NOMO-1 (cell line): ENCODE results near the gene NINL.
"Not testable (repeated sequence)": the region's sequence is repeated elsewhere in the genome, so short reads cannot be mapped to it uniquely, and the experiment has no call there.

Source experiments
- DNase-seq, 2 experiments: peaks; one replicate each; lab custom pipeline; 2025; ENCODE audit not compliant: unreplicated experiment in 2 of 2; lab: John Stamatoyannopoulos, UW

NINL gene

DNA sequence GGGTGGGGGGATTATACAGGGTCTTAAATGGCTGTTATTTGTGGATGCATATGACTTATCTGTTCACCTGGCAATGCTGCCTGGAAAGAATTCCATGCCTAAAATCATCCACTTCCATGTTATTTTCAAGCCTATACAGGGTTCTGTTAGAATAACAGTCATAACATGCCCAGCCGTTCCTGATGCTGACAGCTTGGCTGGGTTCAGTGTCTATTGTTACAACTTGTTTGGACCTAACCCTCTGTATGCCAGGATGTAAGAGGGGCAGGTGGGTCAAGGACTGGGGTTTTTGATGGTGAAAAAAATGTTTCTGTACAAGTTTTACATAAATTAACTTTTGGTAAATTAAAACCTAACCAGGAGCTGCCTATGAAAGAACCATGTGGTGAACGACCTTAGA lies 98.0 kb downstream of the NINL start:
- DNase-seq, result no peak

DNA sequence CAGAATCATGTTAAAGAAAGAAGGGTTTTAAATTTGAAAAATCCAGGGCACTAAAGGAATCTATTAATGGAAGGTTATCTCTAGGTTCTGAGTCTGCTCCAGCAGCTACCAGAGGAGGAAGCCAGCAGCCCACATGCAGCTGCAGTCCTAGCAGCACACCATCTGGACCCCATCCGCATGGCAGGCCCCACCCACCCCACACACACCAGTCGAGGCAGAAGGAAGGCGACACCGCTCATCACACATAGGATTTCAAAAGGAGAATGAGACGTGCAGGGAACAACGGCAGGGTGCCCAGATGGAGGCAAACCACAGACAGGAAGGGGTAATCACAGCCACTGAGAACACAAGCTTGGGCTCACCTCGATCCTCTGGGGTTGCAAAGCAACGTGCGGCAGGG lies 99.0 kb downstream of the NINL start:
- no peak for DNase-seq

DNA sequence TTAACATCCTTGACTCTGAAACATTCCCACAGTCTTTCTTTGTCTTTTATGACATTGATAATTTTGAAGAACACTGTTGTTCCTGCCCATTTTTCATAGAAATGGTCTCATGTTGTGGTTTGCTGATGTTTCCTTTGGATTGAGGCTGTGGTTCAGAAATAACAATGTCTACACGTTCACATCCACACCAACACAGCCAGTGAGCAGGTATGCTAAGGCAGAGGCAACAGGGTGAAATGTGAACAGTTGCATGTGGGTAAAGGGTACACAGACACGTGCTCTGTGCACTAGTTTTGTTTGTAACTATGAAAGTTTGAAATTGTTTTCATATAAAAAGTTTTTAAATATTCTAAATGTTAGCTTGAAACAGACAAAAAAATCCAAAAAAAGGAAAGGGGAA lies 99.5 kb downstream of the NINL start:
- no peak for DNase-seq

DNA sequence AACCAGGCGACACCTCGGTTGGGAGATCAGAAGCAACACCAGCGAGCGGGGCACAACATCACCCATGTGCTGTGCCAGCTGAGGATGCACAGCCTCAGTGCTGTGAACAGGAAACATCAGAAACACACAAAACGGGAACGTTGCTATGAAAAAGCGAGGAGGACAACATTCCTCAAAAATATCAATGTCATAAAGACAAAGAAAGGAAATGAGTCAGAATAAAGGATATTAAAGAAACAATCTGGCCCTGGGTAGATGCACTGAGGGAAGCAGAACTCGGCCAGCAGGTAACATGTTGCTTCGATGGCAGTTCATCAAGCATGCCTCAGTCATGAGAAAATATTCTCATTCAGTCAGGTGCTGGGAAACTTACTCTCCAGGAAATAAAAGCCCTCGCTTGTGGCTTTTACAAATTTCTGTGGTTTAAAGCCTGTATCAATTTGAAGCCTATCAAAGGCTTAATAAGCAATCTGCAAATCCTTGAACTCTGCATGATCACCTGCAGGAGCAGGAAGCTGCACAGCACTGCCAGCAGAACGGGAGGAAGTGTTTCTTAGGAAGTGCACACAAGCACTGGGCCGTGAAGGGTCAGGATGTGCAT lies 100.3 kb downstream of the NINL start:
- no peak for DNase-seq

DNA sequence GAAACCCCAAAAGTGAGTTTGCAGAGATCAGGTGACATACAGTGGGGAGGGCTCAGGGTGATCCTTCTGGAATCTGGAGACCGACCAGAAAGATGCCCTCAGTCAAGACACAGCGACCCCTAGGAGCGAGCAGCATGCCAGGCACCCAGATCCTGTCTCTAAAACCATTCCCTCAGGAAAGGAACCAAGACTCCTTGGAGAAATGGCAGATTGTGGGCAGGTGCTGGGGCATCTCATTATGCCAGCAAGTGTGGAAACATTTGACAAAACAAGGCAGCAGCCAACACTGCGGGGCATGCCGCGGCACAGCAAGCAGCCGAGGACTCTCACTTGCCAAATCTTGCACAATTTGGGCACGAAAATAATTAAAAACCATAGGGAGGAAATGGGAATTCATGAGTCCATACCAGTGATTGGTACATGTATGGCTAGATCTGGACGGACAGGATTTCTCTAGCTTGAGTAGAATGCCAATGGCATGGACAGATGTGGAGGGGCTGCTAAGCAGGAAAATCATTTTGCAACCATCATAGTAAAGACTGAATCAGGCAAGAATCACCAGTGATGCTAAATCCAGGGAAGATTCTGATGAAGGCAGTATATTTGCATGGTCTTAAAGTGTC lies 101.0 kb downstream of the NINL start:
- no peak for DNase-seq

DNA sequence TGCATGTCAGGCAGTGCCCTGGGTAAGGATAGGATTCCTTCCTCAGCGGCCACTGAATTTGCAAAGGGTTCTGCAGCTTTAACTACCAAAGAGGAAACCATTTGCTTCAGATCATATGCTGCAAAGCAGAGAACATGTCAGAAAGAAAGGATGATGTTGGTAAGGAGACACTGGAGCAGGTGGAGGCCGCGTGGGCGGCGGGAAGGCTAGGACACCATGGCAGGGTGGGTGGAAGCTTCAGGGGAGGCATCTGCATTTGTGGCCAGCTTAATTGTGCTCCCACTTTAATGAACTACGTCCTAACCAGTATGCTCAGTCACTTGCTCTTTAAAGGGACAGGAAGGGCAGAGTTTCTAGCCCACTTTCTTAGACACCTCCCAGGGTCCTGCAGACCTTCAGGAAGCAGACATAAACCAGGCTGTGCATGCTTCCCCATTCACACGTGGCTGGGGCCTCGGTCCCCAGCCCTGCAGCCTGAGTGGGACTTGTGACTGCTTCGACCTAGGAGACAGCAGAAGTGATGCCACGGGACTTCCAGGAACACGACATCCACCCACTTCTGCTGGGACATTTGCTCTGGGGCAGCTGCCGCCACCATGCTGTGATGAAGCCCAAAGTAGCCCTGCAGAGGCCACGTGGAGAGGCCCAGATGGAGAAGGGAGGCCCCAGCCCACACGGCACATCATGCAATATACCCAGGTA lies 101.7 kb downstream of the NINL start:
- no peak for DNase-seq

DNA sequence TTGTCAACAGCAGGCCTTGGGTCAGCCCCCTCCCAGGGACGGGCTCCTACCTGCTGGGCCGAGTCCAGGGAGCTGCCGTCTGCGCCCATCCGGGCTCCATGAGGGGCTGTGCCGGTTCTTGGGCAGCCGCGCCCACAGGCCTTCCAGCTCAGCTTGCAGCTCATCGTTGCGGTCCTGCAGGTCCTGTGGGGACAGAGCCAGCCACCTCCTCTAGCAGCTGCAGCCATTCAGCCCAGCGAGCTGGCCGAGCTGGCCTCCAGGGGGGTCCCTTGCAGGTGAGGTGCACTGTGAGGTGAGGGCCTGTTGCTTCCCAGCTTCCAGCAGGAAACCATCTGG lies 103.4 kb downstream of the NINL start:
- DNase-seq, result no peak

DNA sequence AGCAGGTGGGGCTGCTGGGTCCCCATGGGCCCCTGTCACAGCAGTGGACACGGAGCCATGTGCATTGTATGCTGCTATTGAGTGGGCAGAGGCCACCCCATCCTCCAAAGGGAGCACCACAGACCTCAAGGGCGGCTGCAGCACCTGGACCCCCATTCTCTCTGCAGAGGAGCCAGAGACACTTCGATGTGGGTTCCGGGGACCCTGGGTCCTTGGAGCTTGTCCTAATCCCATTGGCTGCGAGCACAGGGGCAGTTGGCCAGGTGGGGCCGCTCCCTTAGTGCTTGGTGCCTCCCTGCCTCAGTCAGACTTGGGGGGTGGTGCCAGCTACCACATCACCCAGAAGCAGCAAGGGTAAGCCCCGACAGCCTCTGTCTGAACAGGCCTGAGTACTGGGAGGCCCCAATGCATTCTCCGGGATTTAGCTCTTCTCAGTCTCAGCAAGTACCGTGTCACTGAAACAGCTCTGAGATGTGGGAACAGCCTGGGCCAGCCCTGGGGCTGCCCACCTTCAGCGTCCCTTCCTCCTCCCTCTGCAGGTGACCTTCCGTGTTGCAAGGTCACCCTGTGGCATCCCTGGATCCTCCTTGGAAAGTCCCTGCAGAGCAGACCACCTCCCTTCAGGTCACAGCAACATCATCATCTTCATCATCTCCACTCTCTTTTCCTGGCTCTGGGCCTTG lies 104.0 kb downstream of the NINL start:
- DNase-seq, result no peak

DNA sequence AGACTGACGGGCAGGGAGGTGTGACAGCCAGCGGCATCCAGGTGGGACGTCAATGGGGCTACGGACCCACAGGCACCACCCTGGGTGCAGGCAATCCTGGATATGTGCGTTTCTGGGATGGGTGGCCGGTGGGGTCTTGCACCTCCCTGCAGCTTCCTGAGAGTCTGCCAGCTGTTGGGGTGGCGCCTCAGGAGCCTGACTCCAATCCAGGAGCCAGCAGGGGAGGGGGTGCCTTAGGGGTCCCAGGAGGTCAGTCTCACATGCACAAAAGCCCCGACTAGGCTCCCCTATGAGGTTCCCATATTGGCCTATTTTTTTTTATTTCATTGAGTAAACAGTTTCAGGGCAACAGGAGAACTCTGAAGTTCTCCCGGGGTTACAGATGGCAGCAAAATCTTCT lies 104.5 kb downstream of the NINL start:
- DNase-seq, result no peak

DNA sequence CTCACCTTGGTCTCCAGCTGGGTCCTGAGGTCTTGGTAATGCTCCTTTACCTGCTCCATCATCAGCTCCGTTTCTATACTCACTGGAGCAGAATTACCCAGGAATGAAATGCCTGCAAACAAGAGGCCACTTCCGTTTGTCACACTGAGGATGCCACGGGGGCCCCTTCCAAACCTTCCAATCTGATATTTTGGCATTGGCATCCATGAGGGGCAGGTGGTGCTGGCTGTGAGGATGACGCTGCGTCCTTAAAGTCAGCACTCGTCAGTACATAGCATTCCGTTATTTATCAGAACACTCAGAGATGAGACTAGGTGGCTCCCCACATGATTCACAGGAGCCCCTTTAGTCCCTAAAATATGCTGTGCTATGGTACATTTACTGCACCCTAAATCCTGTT lies 105.2 kb downstream of the NINL start:
- no peak for DNase-seq

DNA sequence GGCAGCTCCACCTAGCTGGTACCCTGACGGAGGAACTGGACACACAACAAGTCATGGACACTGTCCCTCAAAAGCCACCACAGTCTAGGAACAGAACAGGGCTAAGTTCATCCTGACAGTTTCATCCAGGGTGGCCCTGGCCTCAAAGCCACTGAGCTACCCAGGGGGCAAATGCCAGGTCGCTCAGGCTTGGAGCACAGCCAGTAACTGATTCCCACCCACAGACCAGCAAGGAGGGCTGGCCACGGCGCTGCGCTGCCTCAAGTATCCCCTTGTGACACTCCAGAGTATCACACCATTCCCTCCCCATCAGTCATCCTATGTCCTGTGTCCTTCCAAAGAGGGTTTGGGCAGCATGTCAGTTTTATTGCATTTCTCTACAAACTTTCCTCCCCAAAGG lies 105.7 kb downstream of the NINL start:
- no peak for DNase-seq

DNA sequence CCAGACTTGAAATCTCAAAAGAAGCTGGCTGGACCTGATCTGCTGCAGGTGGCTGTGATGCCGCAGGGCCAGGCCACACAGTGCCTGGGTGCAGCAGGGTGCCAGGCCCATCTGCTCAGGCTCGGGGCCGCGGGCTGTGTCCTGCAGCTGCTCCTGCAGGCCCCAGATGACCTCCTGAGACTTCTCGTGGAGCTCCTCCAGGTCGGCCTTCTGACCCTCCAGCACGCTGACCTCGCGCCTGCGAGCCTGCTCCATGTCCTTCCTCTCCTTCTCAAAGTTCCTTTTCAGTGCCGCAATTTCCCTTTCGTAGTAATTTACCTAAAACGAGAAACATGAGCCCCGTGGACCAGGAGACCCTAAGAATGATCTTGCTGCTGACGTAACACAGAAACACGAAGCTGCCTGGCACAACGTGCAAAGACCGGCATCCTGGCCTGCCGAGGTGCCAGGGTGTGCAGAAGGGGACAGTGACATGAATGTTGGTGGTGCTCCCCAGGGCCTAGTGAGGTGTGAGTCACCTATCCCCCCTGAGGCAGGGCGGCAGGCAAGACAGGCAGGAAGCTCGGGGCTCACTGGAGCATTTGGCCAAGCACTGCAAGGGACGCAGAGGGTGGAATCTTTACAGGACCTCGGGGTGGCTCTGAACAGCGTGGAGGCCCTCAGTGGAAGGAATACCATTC lies 106.3 kb downstream of the NINL start:
- no peak for DNase-seq

DNA sequence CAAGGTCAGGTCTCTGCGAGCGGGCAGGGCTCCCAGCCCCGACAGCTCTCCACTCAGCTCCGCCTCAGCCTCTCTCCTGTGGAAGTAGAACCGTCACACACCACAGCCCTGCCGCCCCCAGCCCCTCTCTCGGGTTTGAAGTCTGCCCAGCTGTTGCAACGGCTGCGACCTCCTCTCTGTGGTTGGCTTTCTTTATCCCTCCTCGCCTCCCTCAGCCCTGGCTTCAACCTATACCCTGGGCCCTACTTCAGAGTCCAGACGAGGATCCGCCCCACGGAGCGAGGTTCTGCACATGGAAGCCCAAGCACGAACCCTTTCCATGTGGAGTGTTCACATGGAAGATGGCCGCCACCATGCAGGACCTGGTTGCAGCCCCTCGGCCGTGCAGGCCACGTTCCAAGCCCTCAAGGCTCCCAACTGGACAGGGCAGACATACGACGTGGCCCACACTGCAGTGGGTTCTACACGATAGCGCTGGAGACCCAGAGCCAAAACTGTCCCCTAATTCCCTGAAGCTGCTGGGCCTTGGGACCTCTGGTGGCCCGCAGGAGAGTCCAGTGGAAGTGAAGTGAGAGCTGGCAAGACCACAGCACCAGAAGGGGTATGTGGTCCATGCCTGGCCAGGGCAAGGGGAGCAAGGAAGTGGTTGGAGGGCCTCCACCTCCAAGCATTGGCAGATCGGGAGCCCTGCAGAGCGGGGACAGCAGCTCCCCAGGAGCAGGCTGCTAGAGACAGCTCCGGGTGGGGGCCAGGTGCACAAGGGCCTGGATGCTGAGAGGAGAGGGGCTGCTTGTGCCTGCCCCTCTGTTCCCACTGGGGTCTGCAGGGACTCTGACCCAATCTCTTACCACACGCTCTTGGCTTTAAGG lies 108.1 kb downstream of the NINL start:
- DNase-seq, result no peak

DNA sequence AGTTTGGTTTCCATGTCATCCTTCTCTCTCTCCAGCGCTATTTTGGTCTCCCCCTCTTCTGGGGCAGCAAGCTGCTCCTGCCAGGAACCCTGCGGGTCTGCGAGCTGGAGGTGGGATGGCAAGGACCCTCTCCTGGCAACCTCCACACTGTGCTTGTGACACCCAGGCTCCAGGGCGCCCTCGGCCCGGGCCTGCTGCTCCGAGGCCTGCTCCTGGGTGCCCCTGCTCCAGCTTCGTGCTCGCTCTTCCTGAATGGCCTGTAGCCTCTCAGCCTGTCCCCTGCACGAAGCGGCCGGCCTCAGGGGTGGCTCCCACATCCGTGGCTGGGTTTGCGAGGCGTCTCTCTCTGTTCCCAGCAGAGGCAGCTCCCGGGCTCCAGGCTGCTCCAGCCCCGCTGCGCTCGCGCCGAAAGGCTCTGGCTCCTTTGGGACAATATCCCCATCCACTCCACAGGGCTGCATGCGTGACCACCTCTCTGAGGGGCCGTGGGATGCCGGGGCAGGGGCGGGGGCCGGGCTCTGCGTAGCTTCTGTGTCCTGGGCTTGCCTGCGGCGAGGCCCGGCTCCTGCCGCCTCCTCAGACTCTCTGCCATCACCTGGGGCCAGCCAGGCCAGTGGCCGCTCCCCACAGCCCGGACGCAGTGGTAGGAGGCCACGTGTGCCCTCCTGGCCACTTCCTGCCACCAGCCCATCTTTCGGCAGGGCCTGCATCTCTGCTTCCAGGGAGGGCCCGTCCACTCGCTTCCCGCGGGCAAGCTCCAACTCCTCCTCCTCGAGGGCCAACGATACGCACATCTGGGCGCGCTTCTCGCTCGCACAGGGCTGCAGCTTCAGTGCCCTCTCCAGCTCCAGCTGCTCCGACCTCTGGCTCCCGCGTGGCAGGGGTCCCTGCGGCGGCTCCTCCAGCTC lies 109.0 kb downstream of the NINL start:
- no peak for DNase-seq

DNA sequence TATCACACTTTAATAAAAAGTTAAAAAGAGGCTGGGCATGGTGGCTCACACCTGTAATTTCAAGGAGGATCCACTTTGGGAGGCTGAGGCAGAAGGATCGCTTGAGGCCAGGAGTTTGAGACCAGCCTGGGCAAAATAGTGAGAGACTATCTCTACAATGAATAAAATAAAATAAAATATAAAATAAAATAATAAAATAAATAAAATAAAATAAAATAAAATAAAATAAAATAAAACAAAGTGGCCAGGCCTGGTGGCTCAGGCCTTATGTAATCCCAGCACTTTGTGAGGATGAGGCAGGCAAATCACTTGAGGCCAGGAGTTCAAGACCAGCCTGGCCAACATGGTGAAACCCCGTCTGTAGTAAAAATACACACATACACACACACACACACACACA lies 112.0 kb downstream of the NINL start:
- not testable (repeated sequence) for DNase-seq

DNA sequence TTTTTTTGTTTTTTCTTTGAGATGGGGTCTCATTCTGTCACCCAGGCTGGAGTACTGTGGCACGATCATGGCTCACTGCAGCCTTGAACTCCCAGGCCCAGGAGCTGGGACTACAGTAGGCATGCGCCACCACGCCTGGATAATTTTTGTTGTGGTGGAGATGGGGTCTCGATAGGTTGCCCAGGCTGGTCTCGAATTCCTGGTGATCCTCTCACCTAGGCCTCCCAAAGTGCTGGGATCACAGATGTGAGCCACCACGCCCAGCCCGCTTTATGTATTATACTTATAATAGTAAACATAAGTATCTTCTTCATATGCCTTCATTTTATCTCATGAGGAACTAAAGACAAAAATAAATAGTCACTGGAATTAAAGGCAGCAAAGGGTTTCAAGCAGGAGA lies 114.3 kb downstream of the NINL start:
- DNase-seq, result no peak

DNA sequence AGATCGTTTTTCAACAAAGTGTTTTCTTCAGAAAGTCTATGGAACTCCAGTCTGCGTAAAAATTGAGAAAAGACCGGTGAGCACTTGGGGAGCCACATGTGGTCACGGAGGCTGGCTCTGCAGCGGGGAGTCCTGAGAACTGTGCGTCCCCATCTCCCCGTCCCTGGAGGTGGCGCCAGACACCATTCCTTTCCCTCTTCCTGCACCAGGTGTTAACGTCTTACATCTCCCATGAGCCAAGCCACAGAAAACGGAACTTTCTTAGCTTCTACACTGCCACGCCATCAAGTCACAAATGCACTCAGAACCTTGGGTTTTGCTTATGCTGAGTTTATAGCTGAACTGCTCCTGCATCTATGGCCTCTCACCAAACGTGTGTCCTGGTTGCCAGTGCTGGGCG lies 115.3 kb downstream of the NINL start:
- no peak for DNase-seq

DNA sequence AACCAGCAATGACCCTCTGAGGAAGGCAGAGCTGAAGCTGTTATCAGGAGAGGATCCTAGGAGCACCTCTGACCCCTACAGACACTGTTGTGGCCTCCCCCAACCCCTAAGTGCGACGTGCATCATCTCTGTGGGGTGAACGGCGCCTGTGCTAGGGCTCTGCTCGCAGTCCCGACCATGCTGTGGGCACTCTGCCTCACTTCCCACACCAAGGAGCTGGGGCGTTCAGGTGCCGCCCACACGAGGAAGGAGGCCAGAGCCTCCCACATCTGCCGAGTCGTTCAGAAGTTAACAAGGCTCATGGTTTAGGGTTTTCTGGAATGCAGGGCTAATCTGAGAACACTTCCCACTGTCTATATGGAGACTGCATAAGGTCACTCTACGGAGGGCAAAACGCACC lies 115.8 kb downstream of the NINL start:
- no peak for DNase-seq
